Loucy (cell line): ENCODE data around the gene STAP2.

Experiments
- H2AFZ ChIP-seq: fragments of 200-600 bp; sonication (generic); 2 replicates; pipeline ENCODE4 v1.6.0; 2016; ENCODE audit warnings: antibody characterized with exemption, mild to moderate bottlenecking, low read length, moderate library complexity
- H3F3A ChIP-seq: fragments of 200-600 bp; 2 replicates; pipeline ENCODE4 v1.6.0; 2016; ENCODE audit warnings: antibody characterized with exemption, low read depth, mild to moderate bottlenecking
- H3K27me3 ChIP-seq: fragments of 200-600 bp; sonication (generic); 2 replicates; pipeline ENCODE4 v1.6.1; 2014; ENCODE audit warnings: low read length, mild to moderate bottlenecking; ENCODE audit not compliant: insufficient read depth, poor library complexity, severe bottlenecking
- H3K36me3 ChIP-seq: fragments of 200-600 bp; sonication (generic); 2 replicates; pipeline ENCODE4 v1.6.1; 2016; ENCODE audit warnings: low read length; ENCODE audit not compliant: insufficient read depth
- H3K4me1 ChIP-seq: fragments of 200-600 bp; sonication (generic); 2 replicates; pipeline ENCODE4 v1.5.1; 2014; ENCODE audit warnings: low read length, mild to moderate bottlenecking; ENCODE audit not compliant: insufficient read depth, poor library complexity, severe bottlenecking
- H3K4me2 ChIP-seq: fragments of 200-600 bp; sonication (generic); 2 replicates; pipeline ENCODE4 v1.6.0; 2014; ENCODE audit warnings: antibody characterized with exemption, low read length, low read depth, mild to moderate bottlenecking; ENCODE audit not compliant: poor library complexity, severe bottlenecking
- H3K4me3 ChIP-seq: fragments of 200-600 bp; sonication (generic); 2 replicates; pipeline ENCODE4 v1.5.1; 2014; ENCODE audit warnings: low read length, mild to moderate bottlenecking, mixed read lengths; ENCODE audit not compliant: poor library complexity, severe bottlenecking
- H3K79me2 ChIP-seq: fragments of 200-600 bp; sonication (generic); 2 replicates; pipeline ENCODE4 v1.6.1; 2014; ENCODE audit warnings: low read length; ENCODE audit not compliant: insufficient read depth
- H3K9ac ChIP-seq: fragments of 200-600 bp; sonication (generic); 2 replicates; pipeline ENCODE4 v1.6.0; 2014; ENCODE audit warnings: mild to moderate bottlenecking, low read depth, low read length, moderate library complexity; ENCODE audit not compliant: poor library complexity, severe bottlenecking
- H3K9me2 ChIP-seq: fragments of 200-600 bp; sonication (generic); replicated peaks from 2 replicates; pipeline ENCODE4 v1.6.1; 2016; ENCODE audit warnings: low read depth, low read length, mixed read lengths
- H3K9me3 ChIP-seq: fragments of 200-600 bp; sonication (generic); 2 replicates; pipeline ENCODE4 v1.6.1; 2014; ENCODE audit warnings: mild to moderate bottlenecking, antibody characterized with exemption, low read length, low read depth; ENCODE audit not compliant: insufficient read depth
- H4K20me1 ChIP-seq: fragments of 200-600 bp; sonication (generic); 2 replicates; pipeline ENCODE4 v1.6.0; 2014; ENCODE audit warnings: antibody characterized with exemption, low read length, mild to moderate bottlenecking; ENCODE audit not compliant: insufficient read depth, poor library complexity, severe bottlenecking
- EZH2phosphoT487 ChIP-seq: fragments of 200-600 bp; IDR thresholded peaks from 2 replicates; pipeline ENCODE4 v1.6.1; 2018; ENCODE audit warnings: antibody characterized with exemption, mild to moderate bottlenecking, moderate library complexity, borderline replicate concordance
- TF ChIP-seq, protein P1 (sequence below): fragments of 200-600 bp; sonication (generic); conservative IDR thresholded peaks from 2 replicates; pipeline ENCODE4 v1.5.1; 2014; ENCODE audit warnings: mild to moderate bottlenecking, antibody characterized with exemption, low read length

STAP2 gene

DNA sequence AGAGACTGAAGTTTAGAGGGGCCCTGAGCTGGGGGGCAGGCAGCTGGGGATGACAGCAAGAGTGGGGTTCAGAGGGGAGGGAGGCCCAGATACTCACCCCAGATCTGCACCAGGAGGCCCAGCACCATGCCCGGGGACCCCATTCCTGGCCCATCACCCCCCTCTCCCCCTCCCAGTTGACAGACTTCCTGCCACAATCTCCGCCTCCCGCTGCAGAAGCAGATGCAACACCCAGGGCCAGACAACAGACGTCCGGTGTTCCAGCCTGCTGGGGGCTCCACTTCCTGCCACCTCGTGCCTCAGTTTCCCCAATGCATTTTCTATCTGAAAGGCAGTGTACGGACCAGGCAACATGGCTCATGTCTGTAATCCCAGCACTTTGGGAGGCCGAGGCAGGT lies 36.4 kb downstream of the STAP2 start, which contains the start of gene TMIGD2:
Gene TMIGD2, minus strand, starts transcription at position 147 of the 398 bp plus-strand sequence. Its CDS starts 4 bp downstream, at position 143.
- TF ChIP-seq EZH2phosphoT487, result no peak
- TF ChIP-seq, protein P1, sequence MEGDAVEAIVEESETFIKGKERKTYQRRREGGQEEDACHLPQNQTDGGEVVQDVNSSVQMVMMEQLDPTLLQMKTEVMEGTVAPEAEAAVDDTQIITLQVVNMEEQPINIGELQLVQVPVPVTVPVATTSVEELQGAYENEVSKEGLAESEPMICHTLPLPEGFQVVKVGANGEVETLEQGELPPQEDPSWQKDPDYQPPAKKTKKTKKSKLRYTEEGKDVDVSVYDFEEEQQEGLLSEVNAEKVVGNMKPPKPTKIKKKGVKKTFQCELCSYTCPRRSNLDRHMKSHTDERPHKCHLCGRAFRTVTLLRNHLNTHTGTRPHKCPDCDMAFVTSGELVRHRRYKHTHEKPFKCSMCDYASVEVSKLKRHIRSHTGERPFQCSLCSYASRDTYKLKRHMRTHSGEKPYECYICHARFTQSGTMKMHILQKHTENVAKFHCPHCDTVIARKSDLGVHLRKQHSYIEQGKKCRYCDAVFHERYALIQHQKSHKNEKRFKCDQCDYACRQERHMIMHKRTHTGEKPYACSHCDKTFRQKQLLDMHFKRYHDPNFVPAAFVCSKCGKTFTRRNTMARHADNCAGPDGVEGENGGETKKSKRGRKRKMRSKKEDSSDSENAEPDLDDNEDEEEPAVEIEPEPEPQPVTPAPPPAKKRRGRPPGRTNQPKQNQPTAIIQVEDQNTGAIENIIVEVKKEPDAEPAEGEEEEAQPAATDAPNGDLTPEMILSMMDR, result no peak
- Histone ChIP-seq H3K9me3 (no peaks in the 10 kb centered on the region), H3K36me3 (no peaks in the 10 kb centered on the region), H3K27me3 (no peaks in the 10 kb centered on the region), H4K20me1 (no peaks in the 10 kb centered on the region), H3K79me2 (no peaks in the 10 kb centered on the region), H3F3A (no peaks in the 10 kb centered on the region), H3K4me3 (no peak within 1 kb of the TSS), H2AFZ (peak within 1 kb of the TSS; percentile 43; the same call in 1 of the 2 replicates), H3K4me1 (peaks cover 4% of the 10 kb centered on the region), H3K4me2 (no peak within 1 kb of the TSS), H3K9me2 (no peaks in the 10 kb centered on the region), H3K9ac (no peak within 1 kb of the TSS)

DNA sequence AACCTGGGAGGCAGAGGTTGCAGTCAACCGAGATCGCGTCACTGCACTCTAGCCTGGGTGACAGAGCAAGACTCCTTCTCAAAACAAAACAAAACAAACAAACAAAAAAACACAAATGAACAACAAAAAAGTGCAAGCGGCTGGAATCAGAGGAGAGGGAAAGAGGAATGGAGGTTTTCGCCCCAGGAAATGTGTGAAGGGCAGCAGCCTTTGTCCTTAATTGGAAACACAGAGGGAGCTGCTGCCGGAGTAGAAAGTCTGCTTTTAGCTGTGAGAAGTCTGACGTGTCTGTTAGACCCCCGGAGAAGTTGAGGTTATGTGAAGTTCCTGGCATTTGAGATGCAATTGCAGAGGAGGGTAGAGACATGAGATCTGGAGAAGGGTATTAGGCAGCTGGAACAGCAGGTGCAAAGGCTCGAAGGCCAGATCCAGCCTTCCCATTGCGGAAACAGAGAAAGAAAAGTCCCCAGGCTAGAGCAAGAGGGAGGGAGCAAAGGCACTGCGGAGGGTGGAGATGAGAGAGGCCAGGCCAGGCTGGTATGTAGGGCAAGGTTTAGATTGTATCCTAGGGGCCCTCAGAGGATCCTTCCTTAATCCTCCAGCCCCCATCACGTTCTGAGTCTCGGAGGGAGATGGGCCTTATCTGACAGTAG lies 36.9 kb downstream of the STAP2 start:
- Histone ChIP-seq H3K4me1 (peaks cover 4% of the 10 kb centered on the region), H3K4me3 (no peak overlapping the region), H2AFZ (peak overlapping the region; percentile 43; the same call in 1 of the 2 replicates), H3K79me2 (no peaks in the 10 kb centered on the region), H3F3A (no peaks in the 10 kb centered on the region), H3K9me3 (no peaks in the 10 kb centered on the region), H3K9me2 (no peaks in the 10 kb centered on the region), H3K36me3 (no peaks in the 10 kb centered on the region), H3K27me3 (no peaks in the 10 kb centered on the region), H3K9ac (no peak overlapping the region), H4K20me1 (no peaks in the 10 kb centered on the region), H3K4me2 (no peak overlapping the region)
- TF ChIP-seq, protein P1, result no peak
- TF ChIP-seq EZH2phosphoT487, result no peak

DNA sequence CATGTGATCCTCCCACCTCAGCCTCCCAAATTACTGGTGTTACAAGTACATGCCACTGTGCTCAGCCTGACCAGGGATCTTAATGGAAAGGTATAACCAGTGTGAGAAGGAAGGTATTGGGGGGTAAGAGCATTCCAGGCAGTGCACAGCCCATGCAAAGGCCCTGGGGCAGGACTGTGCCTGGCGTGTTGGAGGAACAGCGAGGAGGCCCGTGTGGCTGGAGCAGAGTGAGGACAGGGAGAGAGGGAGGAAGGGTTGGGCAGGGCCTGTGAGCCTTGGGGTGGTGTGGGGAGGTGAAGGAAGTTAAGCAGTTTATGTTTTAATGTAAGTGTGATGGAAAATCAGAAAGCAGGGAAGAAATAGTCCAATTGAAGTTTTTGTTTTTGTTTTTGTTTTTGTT lies 38.0 kb downstream of the STAP2 start:
- no peaks in the 10 kb centered on the region for H3K9me3 ChIP-seq
- H3K36me3 ChIP-seq, result no peaks in the 10 kb centered on the region
- no peak overlapping the region for H2AFZ ChIP-seq
- no peaks in the 10 kb centered on the region for H3F3A ChIP-seq
- no peak overlapping the region for H3K4me2 ChIP-seq
- H4K20me1 ChIP-seq, result no peaks in the 10 kb centered on the region
- no peaks in the 10 kb centered on the region for H3K9me2 ChIP-seq
- no peak for TF ChIP-seq EZH2phosphoT487
- TF ChIP-seq, protein P1, result no peak
- peaks cover 4% of the 10 kb centered on the region for H3K4me1 ChIP-seq
- H3K9ac ChIP-seq, result no peak overlapping the region
- H3K4me3 ChIP-seq, result no peak overlapping the region
- H3K79me2 ChIP-seq, result no peaks in the 10 kb centered on the region
- no peaks in the 10 kb centered on the region for H3K27me3 ChIP-seq
